SK-N-SH treated with all-trans-retinoic acid at 6 μM for 48 hours (cell line): Measurements from ENCODE around the gene PWWP2A.
"Not testable (repeated sequence)": the region's sequence is repeated elsewhere in the genome, so short reads cannot be mapped to it uniquely, and the experiment has no call there.

Experiments used
- ATAC-seq: fragments of 200-7000 bp; cut with Tn5 transposase; 3 replicates; pipeline ENCODE4 v1.9.1; 2020; ENCODE audit warnings: mild to moderate bottlenecking, moderate library complexity
- ARNTL ChIP-seq: fragments of 450-650 bp; formaldehyde crosslinking; IDR thresholded peaks from 2 replicates; pipeline ENCODE4 v1.5.0; 2020; ENCODE audit warnings: low read depth, mild to moderate bottlenecking, moderate library complexity, borderline replicate concordance
- BACH2 ChIP-seq: fragments of 250-450 bp; sonication (Bioruptor Pico); IDR thresholded peaks from 2 replicates; pipeline ENCODE4 v1.9.0; 2021; ENCODE audit warnings: mild to moderate bottlenecking, borderline replicate concordance
- CSDC2 ChIP-seq: fragments of 250-450 bp; sonication (Bioruptor Pico); IDR thresholded peaks from 2 replicates; pipeline ENCODE4 v1.5.0; 2020; ENCODE audit warnings: mild to moderate bottlenecking, moderate library complexity
- CSRNP3 ChIP-seq: fragments of 250-450 bp; sonication (Bioruptor Pico); IDR thresholded peaks from 2 replicates; pipeline ENCODE4 v1.5.1; 2021; ENCODE audit warnings: mild to moderate bottlenecking, moderate library complexity
- ESRRG ChIP-seq: fragments of 250-450 bp; sonication (Bioruptor Pico); IDR thresholded peaks from 2 replicates; pipeline ENCODE4 v1.6.1; 2021; ENCODE audit warnings: mild to moderate bottlenecking
- GLIS3 ChIP-seq: fragments of 250-450 bp; sonication (Bioruptor Pico); IDR thresholded peaks from 2 replicates; pipeline ENCODE4 v1.5.0; 2020; ENCODE audit warnings: mild to moderate bottlenecking, moderate library complexity
- ISL1 ChIP-seq: fragments of 250-450 bp; sonication (Bioruptor Pico); IDR thresholded peaks from 2 replicates; pipeline ENCODE4 v2.1.2; 2022; ENCODE audit warnings: mild to moderate bottlenecking, moderate library complexity
- OSR1 ChIP-seq: fragments of 250-450 bp; sonication (Bioruptor Pico); IDR thresholded peaks from 2 replicates; pipeline ENCODE4 v1.8.0; 2022; ENCODE audit warnings: moderate library complexity, mild to moderate bottlenecking, inconsistent platforms
- PPARA ChIP-seq: fragments of 250-450 bp; sonication (Bioruptor Pico); IDR thresholded peaks from 2 replicates; pipeline ENCODE4 v1.5.0; 2020; ENCODE audit warnings: mild to moderate bottlenecking, borderline replicate concordance
- RARB ChIP-seq: fragments of 250-450 bp; sonication (Bioruptor Pico); IDR thresholded peaks from 2 replicates; pipeline ENCODE4 v1.8.0; 2021; ENCODE audit warnings: mild to moderate bottlenecking, moderate library complexity
- SNAI2 ChIP-seq: fragments of 250-450 bp; sonication (Bioruptor Pico); IDR thresholded peaks from 2 replicates; pipeline ENCODE4 v1.5.0; 2020; ENCODE audit warnings: mild to moderate bottlenecking, moderate library complexity
- TCF4 ChIP-seq: fragments of 250-450 bp; sonication (Bioruptor Pico); IDR thresholded peaks from 2 replicates; pipeline ENCODE4 v1.8.0; 2021; ENCODE audit warnings: mild to moderate bottlenecking, moderate library complexity, borderline replicate concordance
- TOX ChIP-seq: fragments of 250-450 bp; sonication (Bioruptor Pico); IDR thresholded peaks from 2 replicates; pipeline ENCODE4 v1.8.0; 2021; ENCODE audit warnings: mild to moderate bottlenecking, moderate library complexity, borderline replicate concordance
- ZC3H10 ChIP-seq: fragments of 250-450 bp; sonication (Bioruptor Pico); IDR thresholded peaks from 2 replicates; pipeline ENCODE4 v1.5.1; 2021; ENCODE audit warnings: mild to moderate bottlenecking, moderate library complexity
- ZFP3 ChIP-seq: fragments of 250-450 bp; sonication (Bioruptor Pico); IDR thresholded peaks from 2 replicates; pipeline ENCODE4 v1.5.0; 2020; ENCODE audit warnings: mild to moderate bottlenecking, moderate library complexity
- ZFP30 ChIP-seq: fragments of 450-650 bp; formaldehyde crosslinking; IDR thresholded peaks from 2 replicates; pipeline ENCODE4 v1.5.0; 2022; ENCODE audit warnings: mild to moderate bottlenecking, moderate library complexity
- ZNF565 ChIP-seq: fragments of 450-650 bp; formaldehyde crosslinking; conservative IDR thresholded peaks from 2 replicates; pipeline ENCODE4 v1.5.0; 2020; ENCODE audit warnings: low read depth, mild to moderate bottlenecking, moderate library complexity
- ZNF70 ChIP-seq: fragments of 450-650 bp; formaldehyde crosslinking; IDR thresholded peaks from 2 replicates; pipeline ENCODE4 v1.5.0; 2020; ENCODE audit warnings: mild to moderate bottlenecking, moderate library complexity
- ZNF8 ChIP-seq: fragments of 450-650 bp; formaldehyde crosslinking; IDR thresholded peaks from 2 replicates; pipeline ENCODE4 v1.5.0; 2020; ENCODE audit warnings: mild to moderate bottlenecking, moderate library complexity
- TF ChIP-seq, protein P1 (sequence below): fragments of 250-450 bp; sonication (Bioruptor Pico); IDR thresholded peaks from 2 replicates; pipeline ENCODE4 v1.8.0; 2021; ENCODE audit warnings: low read depth, mild to moderate bottlenecking, moderate library complexity, borderline replicate concordance
- TF ChIP-seq, protein P2 (sequence below): fragments of 250-450 bp; sonication (Bioruptor Pico); IDR thresholded peaks from 2 replicates; pipeline ENCODE4 v1.8.0; 2020; ENCODE audit warnings: mild to moderate bottlenecking, moderate library complexity, borderline replicate concordance
- TF ChIP-seq, protein P3 (sequence below): fragments of 250-450 bp; sonication (Bioruptor Pico); IDR thresholded peaks from 2 replicates; pipeline ENCODE4 v1.5.0; 2020; ENCODE audit warnings: mild to moderate bottlenecking, moderate library complexity

PWWP2A gene

DNA sequence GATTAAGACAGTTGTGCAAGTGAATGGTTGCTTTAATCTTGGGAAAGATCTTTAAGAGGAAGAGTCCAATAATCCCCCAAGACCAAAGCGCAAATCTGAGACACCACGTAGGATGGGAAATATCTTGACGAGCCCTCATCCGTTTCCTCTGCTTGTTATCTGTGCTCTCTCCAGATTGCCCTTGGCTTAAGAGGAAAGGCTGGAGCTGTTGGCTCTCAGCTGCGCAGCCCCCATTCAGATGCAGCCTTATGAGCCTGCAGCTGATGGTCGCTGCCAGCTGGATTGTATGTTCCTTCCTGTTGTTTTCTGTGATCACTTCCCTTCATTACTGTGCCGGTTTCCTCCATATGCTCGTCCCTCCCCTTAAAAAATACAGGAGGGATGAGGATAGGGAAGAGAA is 47.7 kb downstream of the PWWP2A start:
- no peak for TF ChIP-seq TCF4
- TF ChIP-seq ZFP30: no peak
- no peak for TF ChIP-seq TOX
- no peak for TF ChIP-seq RARB (CRISPR knock-in tag)
- TF ChIP-seq PPARA: no peak
- no peak for TF ChIP-seq OSR1 (CRISPR knock-in tag)
- TF ChIP-seq ZNF70 (CRISPR knock-in tag): no peak
- no peak for TF ChIP-seq GLIS3 (CRISPR knock-in tag)
- TF ChIP-seq BACH2 (CRISPR knock-in tag): no peak
- TF ChIP-seq CSDC2: no peak
- TF ChIP-seq ZC3H10: no peak
- TF ChIP-seq ZFP3 (CRISPR knock-in tag): no peak
- no peak for TF ChIP-seq ARNTL
- TF ChIP-seq ZNF565 (CRISPR knock-in tag): no peak
- TF ChIP-seq CSRNP3 (CRISPR knock-in tag): no peak
- TF ChIP-seq, protein P1, sequence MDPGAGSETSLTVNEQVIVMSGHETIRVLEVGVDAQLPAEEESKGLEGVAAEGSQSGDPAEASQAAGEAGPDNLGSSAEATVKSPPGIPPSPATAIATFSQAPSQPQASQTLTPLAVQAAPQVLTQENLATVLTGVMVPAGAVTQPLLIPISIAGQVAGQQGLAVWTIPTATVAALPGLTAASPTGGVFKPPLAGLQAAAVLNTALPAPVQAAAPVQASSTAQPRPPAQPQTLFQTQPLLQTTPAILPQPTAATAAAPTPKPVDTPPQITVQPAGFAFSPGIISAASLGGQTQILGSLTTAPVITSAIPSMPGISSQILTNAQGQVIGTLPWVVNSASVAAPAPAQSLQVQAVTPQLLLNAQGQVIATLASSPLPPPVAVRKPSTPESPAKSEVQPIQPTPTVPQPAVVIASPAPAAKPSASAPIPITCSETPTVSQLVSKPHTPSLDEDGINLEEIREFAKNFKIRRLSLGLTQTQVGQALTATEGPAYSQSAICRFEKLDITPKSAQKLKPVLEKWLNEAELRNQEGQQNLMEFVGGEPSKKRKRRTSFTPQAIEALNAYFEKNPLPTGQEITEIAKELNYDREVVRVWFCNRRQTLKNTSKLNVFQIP: no peak
- TF ChIP-seq, protein P2, sequence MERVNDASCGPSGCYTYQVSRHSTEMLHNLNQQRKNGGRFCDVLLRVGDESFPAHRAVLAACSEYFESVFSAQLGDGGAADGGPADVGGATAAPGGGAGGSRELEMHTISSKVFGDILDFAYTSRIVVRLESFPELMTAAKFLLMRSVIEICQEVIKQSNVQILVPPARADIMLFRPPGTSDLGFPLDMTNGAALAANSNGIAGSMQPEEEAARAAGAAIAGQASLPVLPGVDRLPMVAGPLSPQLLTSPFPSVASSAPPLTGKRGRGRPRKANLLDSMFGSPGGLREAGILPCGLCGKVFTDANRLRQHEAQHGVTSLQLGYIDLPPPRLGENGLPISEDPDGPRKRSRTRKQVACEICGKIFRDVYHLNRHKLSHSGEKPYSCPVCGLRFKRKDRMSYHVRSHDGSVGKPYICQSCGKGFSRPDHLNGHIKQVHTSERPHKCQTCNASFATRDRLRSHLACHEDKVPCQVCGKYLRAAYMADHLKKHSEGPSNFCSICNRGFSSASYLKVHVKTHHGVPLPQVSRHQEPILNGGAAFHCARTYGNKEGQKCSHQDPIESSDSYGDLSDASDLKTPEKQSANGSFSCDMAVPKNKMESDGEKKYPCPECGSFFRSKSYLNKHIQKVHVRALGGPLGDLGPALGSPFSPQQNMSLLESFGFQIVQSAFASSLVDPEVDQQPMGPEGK (CRISPR knock-in tag): no peak
- TF ChIP-seq, all 23 proteins: peak for 0

GRCh38 chr5:160069120-160069519 is 50.1 kb downstream of the PWWP2A start:
- ATAC-seq: not testable (repeated sequence)

More for the DNA sequence above, 47.7 kb downstream of the PWWP2A start:
- no peak for ATAC-seq

DNA sequence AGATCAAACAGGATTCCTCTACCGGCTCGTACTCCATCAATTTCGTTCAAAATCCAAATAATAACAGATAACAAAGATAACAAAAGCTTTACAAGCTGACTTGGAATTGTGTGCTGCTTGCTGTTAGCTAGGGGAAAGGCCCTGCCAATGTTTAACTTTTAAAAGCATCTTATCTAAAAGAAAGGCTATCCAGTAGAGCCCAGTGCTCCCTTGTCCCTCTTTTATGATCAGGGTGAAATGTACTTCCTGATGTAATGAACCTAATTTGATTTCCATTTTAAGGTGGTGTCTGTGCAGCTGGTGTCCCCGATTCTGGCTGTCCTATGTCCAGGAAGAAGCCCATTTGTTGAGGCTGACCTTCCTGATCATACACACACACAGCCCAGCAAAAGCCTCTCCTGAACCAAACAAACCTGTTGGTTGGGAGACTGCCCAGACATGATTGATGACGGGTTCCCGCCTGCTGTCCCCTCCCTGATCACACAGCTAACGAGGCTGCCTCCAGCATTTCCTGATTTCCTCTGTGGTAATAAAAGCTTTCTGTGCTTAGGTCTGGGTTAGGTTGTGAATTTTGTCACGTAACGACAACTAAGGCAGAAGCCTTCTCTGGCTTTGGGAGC is 54.1 kb downstream of the PWWP2A start:
- no peak for ATAC-seq
- TF ChIP-seq ARNTL (no peak), OSR1 (CRISPR knock-in tag) (no peak), ZFP3 (CRISPR knock-in tag) (no peak), RARB (CRISPR knock-in tag) (no peak), ZNF70 (CRISPR knock-in tag) (no peak), SNAI2 (CRISPR knock-in tag) (no peak), CSDC2 (no peak), ZNF8 (CRISPR knock-in tag) (no peak), ISL1 (no peak), GLIS3 (CRISPR knock-in tag) (no peak), ZC3H10 (no peak), BACH2 (CRISPR knock-in tag) (no peak), PPARA (no peak), ESRRG (CRISPR knock-in tag) (no peak), TCF4 (no peak), ZFP30 (no peak), CSRNP3 (CRISPR knock-in tag) (no peak)
- TF ChIP-seq, protein P3, sequence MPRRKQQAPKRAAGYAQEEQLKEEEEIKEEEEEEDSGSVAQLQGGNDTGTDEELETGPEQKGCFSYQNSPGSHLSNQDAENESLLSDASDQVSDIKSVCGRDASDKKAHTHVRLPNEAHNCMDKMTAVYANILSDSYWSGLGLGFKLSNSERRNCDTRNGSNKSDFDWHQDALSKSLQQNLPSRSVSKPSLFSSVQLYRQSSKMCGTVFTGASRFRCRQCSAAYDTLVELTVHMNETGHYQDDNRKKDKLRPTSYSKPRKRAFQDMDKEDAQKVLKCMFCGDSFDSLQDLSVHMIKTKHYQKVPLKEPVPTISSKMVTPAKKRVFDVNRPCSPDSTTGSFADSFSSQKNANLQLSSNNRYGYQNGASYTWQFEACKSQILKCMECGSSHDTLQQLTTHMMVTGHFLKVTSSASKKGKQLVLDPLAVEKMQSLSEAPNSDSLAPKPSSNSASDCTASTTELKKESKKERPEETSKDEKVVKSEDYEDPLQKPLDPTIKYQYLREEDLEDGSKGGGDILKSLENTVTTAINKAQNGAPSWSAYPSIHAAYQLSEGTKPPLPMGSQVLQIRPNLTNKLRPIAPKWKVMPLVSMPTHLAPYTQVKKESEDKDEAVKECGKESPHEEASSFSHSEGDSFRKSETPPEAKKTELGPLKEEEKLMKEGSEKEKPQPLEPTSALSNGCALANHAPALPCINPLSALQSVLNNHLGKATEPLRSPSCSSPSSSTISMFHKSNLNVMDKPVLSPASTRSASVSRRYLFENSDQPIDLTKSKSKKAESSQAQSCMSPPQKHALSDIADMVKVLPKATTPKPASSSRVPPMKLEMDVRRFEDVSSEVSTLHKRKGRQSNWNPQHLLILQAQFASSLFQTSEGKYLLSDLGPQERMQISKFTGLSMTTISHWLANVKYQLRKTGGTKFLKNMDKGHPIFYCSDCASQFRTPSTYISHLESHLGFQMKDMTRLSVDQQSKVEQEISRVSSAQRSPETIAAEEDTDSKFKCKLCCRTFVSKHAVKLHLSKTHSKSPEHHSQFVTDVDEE (CRISPR knock-in tag): no peak
- TF ChIP-seq, protein P2 (CRISPR knock-in tag): no peak
- TF ChIP-seq, protein P1: no peak
